Natural killer cell (primary cell): ENCODE measurements around the gene FAIM. TPM values are rescaled to one million over a fixed set of nuclear protein-coding genes. Genes with fewer than 3 reads are reported as not detected.

ENCODE experiments used
- ATAC-seq, 3 donors: fragments of 150-1000 bp in 2 of 3; fragments of 200-7000 bp in 1 of 3; cut with Tn5 transposase; 1 replicate in 1 of 3; 2 replicates in 2 of 3; pipeline ENCODE4 v1.10.0; 2021; ENCODE audit warnings: mild to moderate bottlenecking in 2 of 3, moderate library complexity in 2 of 3
- DNase-seq, 2 donors: peaks; one replicate each; pipeline versions ENCODE4 v3.0.0 to v3.0.0-alpha.2; 2013 to 2021; ENCODE audit warnings: mixed read lengths in 1 of 2
- H3K27ac ChIP-seq: one replicate; pipeline ENCODE4 v1.5.1; 2013; ENCODE audit warnings: mild to moderate bottlenecking, low read length
- H3K27me3 ChIP-seq: one replicate; pipeline ENCODE4 v1.6.1; 2013; ENCODE audit warnings: low read length; ENCODE audit not compliant: control insufficient read depth, insufficient read depth
- H3K36me3 ChIP-seq: one replicate; pipeline ENCODE4 v1.6.1; 2013; ENCODE audit warnings: low read length; ENCODE audit not compliant: control insufficient read depth, insufficient read depth
- H3K4me1 ChIP-seq: one replicate; pipeline ENCODE4 v1.6.1; 2013; ENCODE audit warnings: low read length; ENCODE audit not compliant: control insufficient read depth, insufficient read depth
- H3K4me3 ChIP-seq: one replicate; pipeline ENCODE4 v1.5.1; 2013; ENCODE audit warnings: low read length
- H3K9me3 ChIP-seq: one replicate; pipeline ENCODE4 v1.6.1; 2013; ENCODE audit warnings: low read length; ENCODE audit not compliant: control insufficient read depth, insufficient read depth
- H3K27ac Mint-ChIP-seq, 2 donors: one replicate each; pipeline ENCODE4 v1.8.0; 2022; ENCODE audit warnings: mild to moderate bottlenecking in 2 of 2, mixed read lengths in 2 of 2, moderate library complexity in 1 of 2
- H3K27me3 Mint-ChIP-seq, 2 donors: one replicate each; pipeline ENCODE4 v1.8.0; 2022; ENCODE audit warnings: low read depth in 2 of 2, mixed read lengths in 2 of 2
- H3K36me3 Mint-ChIP-seq: one replicate; pipeline ENCODE4 v1.8.0; 2022; ENCODE audit warnings: mixed read lengths
- H3K4me1 Mint-ChIP-seq, 2 donors: one replicate each; pipeline ENCODE4 v1.8.0; 2022; ENCODE audit warnings: mixed read lengths in 2 of 2
- H3K4me3 Mint-ChIP-seq: one replicate; pipeline ENCODE4 v1.8.0; 2022; ENCODE audit warnings: mild to moderate bottlenecking, moderate library complexity, mixed read lengths
- H3K9me3 Mint-ChIP-seq, 2 donors: one replicate each; pipeline ENCODE4 v1.8.0; 2022; ENCODE audit warnings: mixed read lengths in 2 of 2
- WGBS: methylation state at CpG from one replicate; pipeline ENCODE4 v1.1.7; 2013; ENCODE audit warnings: missing lambda C conversion rate; ENCODE audit not compliant: insufficient coverage; 5-methylcytosine and 5-hydroxymethylcytosine counted together
- intact Hi-C: fragments of 100-400 bp; cut with micrococcal nuclease; formaldehyde crosslinking; loops from one replicate; pipeline ENCODE4 v1.14.2; 2022
- total RNA-seq, 4 donors: library from RNA; stranded (reverse); fragments of 120-200 nt in 1 of 4; gene quantifications; one replicate each; pipeline versions ENCODE4 v1.2.3 to v1.2.4, GENCODE V29; 2013 to 2022
- TF ChIP-seq, protein P1 (sequence below): fragments of 200-600 bp; IDR thresholded peaks from one replicate; pipeline ENCODE4 v1.8.0; 2022; ENCODE audit warnings: antibody characterized with exemption

FAIM gene
- total RNA-seq, 3 donors from 2014 or later (not counting 1 experiment from before 2014, with no cell fraction given), result 4.6 to 7.6 (median 5.6) TPM

GRCh38 chr3:138640537-138640936 is 32.0 kb downstream of the FAIM start:
- DNase-seq (no peak), ATAC-seq (no peak)
- TF ChIP-seq, protein P1, sequence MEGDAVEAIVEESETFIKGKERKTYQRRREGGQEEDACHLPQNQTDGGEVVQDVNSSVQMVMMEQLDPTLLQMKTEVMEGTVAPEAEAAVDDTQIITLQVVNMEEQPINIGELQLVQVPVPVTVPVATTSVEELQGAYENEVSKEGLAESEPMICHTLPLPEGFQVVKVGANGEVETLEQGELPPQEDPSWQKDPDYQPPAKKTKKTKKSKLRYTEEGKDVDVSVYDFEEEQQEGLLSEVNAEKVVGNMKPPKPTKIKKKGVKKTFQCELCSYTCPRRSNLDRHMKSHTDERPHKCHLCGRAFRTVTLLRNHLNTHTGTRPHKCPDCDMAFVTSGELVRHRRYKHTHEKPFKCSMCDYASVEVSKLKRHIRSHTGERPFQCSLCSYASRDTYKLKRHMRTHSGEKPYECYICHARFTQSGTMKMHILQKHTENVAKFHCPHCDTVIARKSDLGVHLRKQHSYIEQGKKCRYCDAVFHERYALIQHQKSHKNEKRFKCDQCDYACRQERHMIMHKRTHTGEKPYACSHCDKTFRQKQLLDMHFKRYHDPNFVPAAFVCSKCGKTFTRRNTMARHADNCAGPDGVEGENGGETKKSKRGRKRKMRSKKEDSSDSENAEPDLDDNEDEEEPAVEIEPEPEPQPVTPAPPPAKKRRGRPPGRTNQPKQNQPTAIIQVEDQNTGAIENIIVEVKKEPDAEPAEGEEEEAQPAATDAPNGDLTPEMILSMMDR, result no peak
- WGBS, result 88% methylated on average over 4 of the region's 4 CpGs
- Histone ChIP-seq H3K27me3 (no peaks in the 10 kb centered on the region), H3K36me3 (no peaks in the 10 kb centered on the region), H3K27ac (no peak overlapping the region), H3K4me3 (no peak overlapping the region), H3K9me3 (peaks cover 10% of the 10 kb centered on the region), H3K4me1 (no peaks in the 10 kb centered on the region)
- H3K27me3 Mint-ChIP-seq, result no peaks in the 10 kb centered on the region
- intact Hi-C loops, result no loop called here
- no peaks in the 10 kb centered on the region for H3K4me1 Mint-ChIP-seq
- H3K4me3 Mint-ChIP-seq, result no peak overlapping the region
- peaks cover 4 to 6% of the 10 kb centered on the region in 2 donors for H3K9me3 Mint-ChIP-seq
- peaks cover 14% of the 10 kb centered on the region for H3K36me3 Mint-ChIP-seq
- H3K27ac Mint-ChIP-seq, result no peak overlapping the region

GRCh38 chr3:138642226-138642926 is 33.8 kb downstream of the FAIM start:
- Mint-ChIP-seq H3K27ac (no peak overlapping the region), H3K4me3 (no peak overlapping the region), H3K4me1 (no peaks in the 10 kb centered on the region), H3K36me3 (peaks cover 28% of the 10 kb centered on the region), H3K27me3 (no peaks in the 10 kb centered on the region), H3K9me3 (peaks cover 8 to 13% of the 10 kb centered on the region in 2 donors)
- Histone ChIP-seq H3K4me1 (no peaks in the 10 kb centered on the region), H3K36me3 (no peaks in the 10 kb centered on the region), H3K27ac (no peak overlapping the region), H3K9me3 (peaks cover 10% of the 10 kb centered on the region), H3K27me3 (no peaks in the 10 kb centered on the region), H3K4me3 (no peak overlapping the region)
- no peak for DNase-seq
- TF ChIP-seq, protein P1, result no peak
- no peak for ATAC-seq
- 78% methylated on average over 2 of the region's 4 CpGs for WGBS
- intact Hi-C loops, result no loop called here

DNA sequence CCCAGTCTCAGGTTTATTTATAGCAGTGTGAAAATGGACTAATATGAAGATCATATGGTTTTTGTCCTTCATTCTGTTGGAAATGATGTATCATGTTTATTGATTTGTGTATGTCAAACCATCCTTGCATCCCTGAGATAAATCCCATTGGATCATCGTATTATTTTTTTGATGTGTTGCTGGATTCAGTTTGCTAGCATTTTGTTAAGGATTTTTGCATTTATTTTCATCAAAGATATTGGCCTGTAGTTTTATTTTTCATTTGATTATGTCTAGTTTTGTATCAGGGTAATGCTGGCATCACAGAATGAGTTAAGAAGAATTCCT is 34.3 kb downstream of the FAIM start:
- intact Hi-C loops, result no loop called here
- H3K4me3 ChIP-seq, result no peak overlapping the region
- Mint-ChIP-seq H3K27ac (no peak overlapping the region), H3K27me3 (no peaks in the 10 kb centered on the region), H3K4me3 (no peak overlapping the region), H3K36me3 (peaks cover 28% of the 10 kb centered on the region), H3K4me1 (no peaks in the 10 kb centered on the region), H3K9me3 (peaks cover 8 to 13% of the 10 kb centered on the region in 2 donors)
- H3K4me1 ChIP-seq, result no peaks in the 10 kb centered on the region
- H3K9me3 ChIP-seq, result peaks cover 10% of the 10 kb centered on the region
- no peak overlapping the region for H3K27ac ChIP-seq
- no peaks in the 10 kb centered on the region for H3K36me3 ChIP-seq
- TF ChIP-seq, protein P1, result no peak
- WGBS, result 100% methylated on average over 1 of the region's 1 CpG
- ATAC-seq (no peak), DNase-seq (no peak)
- no peaks in the 10 kb centered on the region for H3K27me3 ChIP-seq

DNA sequence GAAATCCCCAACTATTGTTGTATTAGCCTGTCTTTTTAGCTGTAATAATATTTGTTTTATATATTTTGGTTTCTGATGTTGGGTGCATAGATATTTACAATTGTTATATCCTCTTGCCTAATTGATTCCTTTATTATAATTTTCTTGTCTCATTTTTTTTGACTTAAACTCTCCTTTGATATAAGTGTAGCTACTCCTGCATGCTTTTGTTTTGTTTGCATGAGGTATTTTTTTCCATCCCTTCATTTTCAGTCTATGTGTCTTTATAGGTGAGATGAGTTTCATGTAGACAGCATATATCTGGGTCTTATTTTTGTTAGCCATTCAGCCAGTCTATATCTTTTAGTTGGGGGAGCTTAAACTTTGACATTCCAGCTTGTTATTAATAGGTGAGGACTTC is 37.4 kb downstream of the FAIM start:
- H3K36me3 Mint-ChIP-seq, result peaks cover 38% of the 10 kb centered on the region
- H3K9me3 Mint-ChIP-seq, result peaks cover 8 to 15% of the 10 kb centered on the region in 2 donors
- TF ChIP-seq, protein P1, result no peak

More for the DNA sequence above, 37.4 kb downstream of the FAIM start:
- Histone ChIP-seq H3K27ac (no peak overlapping the region), H3K9me3 (peaks cover 10% of the 10 kb centered on the region), H3K4me3 (no peak overlapping the region), H3K4me1 (no peaks in the 10 kb centered on the region), H3K36me3 (peaks cover 9% of the 10 kb centered on the region), H3K27me3 (no peaks in the 10 kb centered on the region)
- no peak overlapping the region for H3K4me3 Mint-ChIP-seq
- H3K27ac Mint-ChIP-seq, result no peak overlapping the region
- intact Hi-C loops, result no loop called here
- no peaks in the 10 kb centered on the region for H3K4me1 Mint-ChIP-seq
- ATAC-seq (no peak), DNase-seq (no peak)
- H3K27me3 Mint-ChIP-seq, result no peaks in the 10 kb centered on the region
